NCI-H1092 treated with DMSO at 0.1 percent for 48 hours (cell line): ENCODE results near the gene PPP2R3B.
"Not testable (repeated sequence)": the region's sequence is repeated elsewhere in the genome, so short reads cannot be mapped to it uniquely, and the experiment has no call there.

ENCODE experiments used
- DNase-seq: peaks from one replicate; lab custom pipeline; 2025; lab: John Stamatoyannopoulos, UW

The PPP2R3B gene

GRCh38 chrX:338281-338835 lies 48.3 kb downstream of the PPP2R3B start:
- no peak for DNase-seq

DNA sequence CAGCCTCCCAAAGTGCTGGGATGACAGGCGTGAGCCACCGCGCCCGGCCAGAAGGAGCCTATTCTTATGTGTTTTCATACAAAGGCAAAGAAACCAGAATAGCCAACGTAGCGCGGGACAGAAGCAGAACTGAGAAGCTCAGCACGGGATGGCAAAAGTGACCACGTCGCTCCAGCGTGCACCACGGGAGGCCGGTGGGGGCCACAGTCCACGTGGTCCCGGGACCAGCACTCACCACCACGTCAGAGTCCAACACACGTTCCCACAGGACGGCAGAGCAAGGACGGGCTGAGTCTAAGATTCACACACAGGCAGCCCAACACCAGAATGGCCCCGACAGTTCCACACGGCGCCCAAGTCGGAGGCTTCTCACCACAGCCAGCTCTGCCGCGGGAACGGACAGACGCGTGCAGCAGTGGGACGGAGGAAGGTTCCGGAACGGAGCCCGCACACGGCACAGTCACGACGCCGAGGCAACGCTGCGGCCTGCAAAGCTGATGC lies 49.3 kb downstream of the PPP2R3B start:
- DNase-seq = no peak

DNA sequence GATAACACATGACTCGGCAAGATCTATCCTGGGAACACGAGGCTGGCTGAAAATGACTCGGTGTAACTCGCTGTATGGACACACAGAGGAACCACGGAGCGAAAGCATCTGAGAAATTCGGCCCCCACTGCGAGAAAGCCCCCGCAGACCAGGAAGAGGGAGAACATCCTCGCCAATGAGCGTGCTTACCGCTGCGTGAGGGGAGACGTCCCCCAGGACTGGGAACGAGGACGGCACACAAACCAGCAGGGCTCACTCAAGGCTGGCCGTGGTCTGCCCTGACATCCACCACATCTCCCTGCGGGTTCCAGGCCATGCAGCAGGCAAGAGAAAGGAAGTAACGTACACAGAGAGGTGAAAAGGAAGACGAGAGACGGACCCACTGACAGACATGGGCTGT lies 50.5 kb downstream of the PPP2R3B start:
- no peak for DNase-seq

DNA sequence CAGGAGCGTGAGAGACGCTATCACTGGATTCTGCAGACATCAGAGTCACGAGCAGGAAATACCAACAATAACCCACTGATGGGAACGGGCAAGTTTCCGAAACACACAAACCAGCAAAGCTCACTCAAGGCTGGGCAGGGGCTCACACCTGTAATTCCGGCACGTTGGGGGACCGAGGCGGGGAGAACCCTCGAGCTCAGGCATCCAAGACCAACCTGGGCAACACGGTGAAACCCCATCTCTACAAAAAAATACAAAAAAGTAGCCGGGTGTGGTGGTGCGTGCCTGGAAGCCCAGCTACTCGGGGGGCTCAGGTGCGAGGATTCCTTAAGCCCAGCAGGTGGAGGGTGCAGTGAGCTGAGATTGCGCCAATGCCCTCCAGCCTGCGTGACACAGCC lies 51.0 kb downstream of the PPP2R3B start:
- DNase-seq = no peak

GRCh38 chrX:334971-335757 lies 51.5 kb downstream of the PPP2R3B start:
- DNase-seq = no peak

- DNase-seq = no peak
Measured at GRCh38 chrX:334331-334891, 52.3 kb downstream of the PPP2R3B start.

- no peak for DNase-seq
Measured at GRCh38 chrX:333611-334311, 52.9 kb downstream of the PPP2R3B start.

DNA sequence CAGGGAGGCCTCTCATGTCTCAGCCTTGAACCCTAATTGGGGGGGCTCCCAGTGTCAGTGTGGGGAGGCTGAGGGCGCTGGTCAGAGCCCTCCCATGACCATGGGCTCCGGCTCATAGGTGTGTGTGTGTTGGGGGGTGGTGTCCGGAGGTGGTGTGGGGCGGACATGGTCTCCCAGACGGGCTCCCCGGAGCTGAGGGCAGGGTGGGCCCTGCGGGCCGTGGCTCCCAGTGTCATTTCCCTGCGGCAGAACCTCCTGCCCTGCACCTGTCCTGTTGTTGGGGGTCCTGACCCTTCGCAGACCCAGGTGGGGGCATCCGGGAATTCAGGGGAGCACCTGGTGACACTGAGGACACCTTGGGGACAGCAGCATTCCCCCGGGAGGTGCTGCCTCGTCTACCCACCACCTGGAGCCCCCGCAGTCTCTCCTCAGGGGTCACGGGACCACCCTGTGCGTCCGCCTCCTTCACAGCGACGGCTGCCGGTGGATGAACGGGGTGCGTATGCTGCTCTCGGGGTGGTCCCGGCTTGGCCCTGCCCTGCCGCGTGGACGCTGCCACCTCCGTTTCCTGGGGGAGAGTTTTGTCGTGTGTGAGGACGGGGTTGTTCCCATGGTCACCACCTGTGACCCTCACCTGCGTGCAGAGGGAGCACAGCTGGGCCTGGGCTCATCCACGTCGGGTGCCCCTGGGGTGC lies 53.6 kb downstream of the PPP2R3B start:
- DNase-seq = no peak

DNA sequence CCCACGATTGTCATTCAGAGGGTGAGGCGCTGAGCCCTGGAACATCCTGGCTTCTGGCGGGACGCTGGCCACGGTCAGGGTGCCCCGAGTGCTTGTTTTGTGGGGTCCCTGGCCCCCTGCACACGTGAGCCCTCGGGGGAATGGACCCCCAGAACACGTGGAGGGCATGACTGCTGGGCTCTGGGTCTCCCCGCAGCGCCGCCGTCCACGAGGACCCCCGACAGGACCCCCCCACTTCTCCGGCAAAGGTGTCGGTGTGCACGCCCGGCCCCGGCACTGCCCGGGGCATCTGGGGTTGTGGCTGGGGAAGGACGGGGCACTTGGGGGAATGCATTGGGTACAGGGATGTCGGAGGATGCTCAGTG lies 54.2 kb downstream of the PPP2R3B start:
- no peak for DNase-seq

DNA sequence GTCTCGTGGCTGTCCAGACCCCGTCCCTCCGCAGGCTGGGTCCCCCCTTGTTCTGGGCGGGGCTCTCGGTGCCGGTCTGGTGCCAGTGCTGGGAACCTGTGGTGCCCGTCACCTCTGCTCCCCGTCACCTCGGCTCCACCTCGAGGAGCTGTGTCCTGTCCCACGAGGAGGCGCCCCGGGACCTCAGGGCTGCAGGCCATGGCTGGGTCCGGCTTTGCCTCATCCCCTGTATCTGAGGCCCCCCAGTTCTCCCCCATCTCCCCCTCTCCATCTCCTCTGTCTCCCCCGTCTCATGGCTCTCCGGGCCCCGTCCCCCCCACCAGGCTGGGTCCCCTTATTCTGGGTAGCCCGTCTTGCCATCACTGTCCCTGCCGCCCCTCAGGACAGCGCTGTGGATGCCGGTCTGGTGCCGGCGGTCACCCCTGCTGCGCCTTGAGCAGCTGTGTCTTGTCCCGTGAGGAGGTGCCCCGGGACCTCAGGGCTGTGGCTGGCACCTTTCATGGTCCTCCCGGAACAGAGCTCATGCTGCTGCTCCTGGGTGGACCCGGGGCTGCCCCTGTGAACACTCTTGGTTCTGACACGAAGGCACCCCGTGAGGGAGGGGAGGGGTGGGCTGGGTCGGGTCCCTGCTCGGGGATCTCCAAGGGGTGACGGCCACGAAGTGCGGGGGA lies 54.7 kb downstream of the PPP2R3B start:
- no peak for DNase-seq

- no peak for DNase-seq
Measured at GRCh38 chrX:331151-331824, 55.4 kb downstream of the PPP2R3B start.

DNA sequence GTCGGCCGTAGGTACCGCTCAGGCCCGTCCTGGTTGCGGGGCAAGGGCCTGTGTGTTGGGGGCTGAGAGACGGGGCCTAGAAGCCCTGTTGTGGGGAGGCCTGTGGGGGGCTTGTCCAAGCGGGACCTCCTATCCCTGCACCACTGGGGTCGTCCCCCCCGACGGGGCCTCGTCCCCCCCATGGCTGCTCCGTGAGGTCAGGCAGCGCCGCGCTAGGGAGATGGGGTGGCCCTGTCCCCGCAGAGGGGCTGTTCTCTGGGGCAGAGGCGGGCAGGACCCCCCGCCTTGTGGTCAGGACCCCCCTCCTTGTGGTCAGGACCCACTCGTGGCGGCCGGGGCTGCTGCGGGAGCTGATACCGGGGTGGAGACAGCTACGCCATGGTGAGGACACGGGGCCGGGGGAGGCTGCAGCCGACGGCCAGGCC lies 56.0 kb downstream of the PPP2R3B start:
- DNase-seq = no peak

DNA sequence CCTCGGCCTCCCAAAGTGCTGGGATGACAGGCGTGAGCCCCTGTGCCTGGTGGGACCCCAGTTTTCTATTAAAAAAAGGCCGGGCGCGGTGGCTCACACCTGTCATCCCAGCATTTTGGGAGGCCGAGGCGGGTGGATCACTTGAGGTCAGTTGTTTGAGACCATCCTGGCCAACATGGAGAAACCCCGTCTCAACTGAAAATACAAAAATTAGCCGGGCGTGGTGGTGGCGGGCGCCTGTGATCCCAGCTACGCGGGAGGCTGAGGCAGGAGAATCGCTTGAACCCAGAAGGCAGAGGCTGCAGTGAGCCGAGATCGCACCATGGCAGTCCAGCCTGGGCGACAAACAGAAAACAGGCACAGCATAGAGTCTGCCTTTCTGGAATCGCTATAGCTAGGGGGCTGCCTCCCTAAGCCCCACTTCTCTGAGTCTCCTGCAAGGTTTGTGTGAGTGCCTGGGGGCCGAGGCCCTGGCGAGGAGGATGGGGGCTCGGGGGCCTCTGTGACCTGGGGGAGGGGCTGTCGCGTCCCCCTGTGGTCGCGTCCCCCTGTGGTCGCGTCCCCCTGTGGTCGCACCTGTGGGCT lies 56.5 kb downstream of the PPP2R3B start:
- DNase-seq = not testable (repeated sequence)

DNA sequence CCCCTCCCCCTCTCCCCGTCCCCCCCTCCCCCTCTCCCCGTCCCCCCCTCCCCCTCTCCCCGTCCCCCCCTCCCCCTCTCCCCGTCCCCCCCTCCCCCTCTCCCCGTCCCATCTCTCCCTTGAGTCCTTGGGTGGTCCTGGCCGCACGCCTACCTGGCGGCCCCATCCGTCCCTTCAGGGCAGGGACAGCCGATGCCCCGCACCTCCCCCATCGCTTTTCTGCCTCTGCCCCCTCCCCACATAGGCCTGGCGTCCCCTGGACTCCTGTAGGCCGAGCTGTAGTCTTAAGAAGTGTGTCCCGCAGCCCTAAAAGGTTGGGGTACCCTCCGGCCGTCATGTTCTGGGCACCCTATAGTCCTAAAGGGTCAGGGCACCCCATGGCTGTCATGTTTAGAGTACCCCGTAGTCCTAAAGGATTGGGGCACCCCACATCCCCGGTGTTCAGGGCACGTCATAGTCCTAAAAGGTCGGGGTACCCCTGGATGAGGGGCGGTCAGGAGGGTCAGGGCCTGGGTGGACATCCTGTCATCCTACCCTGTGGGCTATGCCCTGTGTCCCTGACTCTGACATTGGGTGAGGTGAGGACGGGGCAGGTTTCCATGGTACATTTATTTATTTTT lies 57.3 kb downstream of the PPP2R3B start:
- no peak for DNase-seq

GRCh38 chrX:327660-328126 lies 59.0 kb downstream of the PPP2R3B start:
- no peak for DNase-seq

DNA sequence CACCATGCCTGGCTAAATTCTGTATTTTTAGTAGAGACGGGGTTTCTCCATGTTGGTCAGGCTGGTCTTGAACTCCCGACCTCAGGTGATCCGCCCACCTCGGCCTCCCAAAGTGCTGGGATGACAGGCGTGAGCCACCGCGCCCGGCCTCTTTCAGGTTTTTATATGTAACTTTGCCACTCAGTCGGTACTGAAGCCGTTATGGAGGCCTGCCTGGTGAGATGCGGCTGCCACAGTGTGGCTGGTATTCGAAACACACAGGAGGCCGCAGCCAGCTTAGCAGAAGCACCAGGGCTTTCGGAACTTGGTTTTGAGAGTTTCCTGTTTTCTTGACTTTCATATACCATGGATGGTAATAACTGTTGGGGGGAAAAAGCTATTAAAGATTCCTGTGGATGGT lies 62.0 kb downstream of the PPP2R3B start:
- DNase-seq = not testable (repeated sequence)

- no peak for DNase-seq
Measured at GRCh38 chrX:323721-324628, 62.7 kb downstream of the PPP2R3B start.

DNA sequence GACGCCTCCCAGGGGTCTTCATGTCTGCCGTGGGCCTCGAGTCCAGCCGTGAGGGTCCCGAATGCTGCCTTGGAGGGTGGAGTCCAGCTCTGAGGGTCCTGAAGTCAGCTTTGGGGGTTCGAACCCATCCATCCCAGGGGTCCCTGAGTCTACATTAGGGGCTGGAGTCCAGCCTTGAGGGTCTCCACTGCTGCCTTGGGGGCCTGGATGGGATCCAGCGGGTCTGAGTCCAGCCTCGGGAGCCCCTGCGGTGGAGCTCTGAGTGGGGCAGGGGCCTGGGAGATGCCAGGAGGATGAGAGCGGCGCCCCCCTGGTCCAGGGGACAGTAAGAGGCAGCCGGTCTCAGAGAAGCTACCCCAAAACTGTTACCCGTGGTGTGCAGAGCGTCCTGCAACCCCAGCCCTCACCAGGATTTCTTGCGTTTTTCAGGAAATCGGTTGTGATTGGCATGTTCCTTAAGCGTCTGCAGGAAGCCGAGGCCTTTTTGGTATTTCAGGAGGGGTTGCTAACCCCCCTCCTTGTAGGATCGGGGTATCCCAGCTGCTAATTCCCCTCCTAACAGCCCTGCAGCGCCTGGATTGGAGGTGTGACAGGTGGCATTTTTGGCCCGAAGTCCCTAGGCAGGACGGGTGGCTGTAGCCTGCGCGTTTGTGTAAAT lies 66.5 kb downstream of the PPP2R3B start:
- DNase-seq = no peak
